ENCODE data around the gene UNC5CL.

GRCh38 chr6:41078101-41078500 is 39.1 kb upstream of the UNC5CL start:
- TF ChIP-seq CTCF (IDR thresholded peaks at IDR 0.05) (no peak), EP300 (IDR thresholded peaks at IDR 0.05) (no peak)

Data from gastroesophageal sphincter (tissue), 3 donors.